IPS DF 6.9 (cell line): ENCODE measurements around the gene CCDC136.

Experiments
- DNase-seq: peaks from one replicate; pipeline ENCODE4 v3.0.0-alpha.2; 2013; ENCODE audit warnings: low read depth, low spot score
- H3K27ac ChIP-seq: one replicate; pipeline ENCODE4 v1.5.1; 2013; ENCODE audit warnings: low read length, control low read depth
- H3K27me3 ChIP-seq: 2 replicates; pipeline ENCODE4 v1.6.1; 2013; ENCODE audit warnings: mild to moderate bottlenecking, low read length; ENCODE audit not compliant: control insufficient read depth, insufficient read depth
- H3K36me3 ChIP-seq: 2 replicates; pipeline ENCODE4 v1.6.1; 2013; ENCODE audit warnings: low read length; ENCODE audit not compliant: control insufficient read depth, insufficient read depth
- H3K4me1 ChIP-seq: 2 replicates; pipeline ENCODE4 v1.6.1; 2013; ENCODE audit warnings: low read length; ENCODE audit not compliant: control insufficient read depth, insufficient read depth
- H3K4me3 ChIP-seq: 2 replicates; pipeline ENCODE4 v1.5.1; 2013; ENCODE audit warnings: mild to moderate bottlenecking, low read length
- H3K9me3 ChIP-seq: 2 replicates; pipeline ENCODE4 v1.6.1; 2013; ENCODE audit warnings: low read length, inconsistent platforms; ENCODE audit not compliant: control insufficient read depth, insufficient read depth
- WGBS: extraction: QIAGEN DNeasy Blood & Tissue Kit; methylation state at CpG from one replicate; pipeline ENCODE4 v1.1.7; 2013; ENCODE audit warnings: mixed read lengths, missing lambda C conversion rate; ENCODE audit not compliant: insufficient read length, insufficient coverage; 5-methylcytosine and 5-hydroxymethylcytosine counted together

The CCDC136 gene

GRCh38 chr7:128838981-128839731, 47.4 kb downstream of the CCDC136 start:
- Histone ChIP-seq H3K4me3 (no peak overlapping the region), H3K36me3 (no peaks in the 10 kb centered on the region), H3K27me3 (no peaks in the 10 kb centered on the region), H3K4me1 (no peaks in the 10 kb centered on the region; the same call in 1 of the 2 replicates), H3K9me3 (no peaks in the 10 kb centered on the region), H3K27ac (no peak overlapping the region)
- no peak for DNase-seq
- WGBS, result no CpG with 5 or more reads among the region's 17 CpGs

GRCh38 chr7:128839751-128840177, 48.0 kb downstream of the CCDC136 start:
- WGBS, result no CpG with 5 or more reads among the region's 13 CpGs
- H3K27ac ChIP-seq, result no peak overlapping the region
- H3K36me3 ChIP-seq, result no peaks in the 10 kb centered on the region
- no peak for DNase-seq
- no peaks in the 10 kb centered on the region; the same call in 1 of the 2 replicates for H3K4me1 ChIP-seq
- H3K27me3 ChIP-seq, result no peaks in the 10 kb centered on the region
- no peaks in the 10 kb centered on the region for H3K9me3 ChIP-seq
- H3K4me3 ChIP-seq, result no peak overlapping the region

- WGBS, result no CpG with 5 or more reads among the region's 23 CpGs
- Histone ChIP-seq H3K4me1 (no peaks in the 10 kb centered on the region), H3K27me3 (no peaks in the 10 kb centered on the region), H3K4me3 (no peak overlapping the region), H3K36me3 (no peaks in the 10 kb centered on the region), H3K9me3 (no peaks in the 10 kb centered on the region), H3K27ac (no peak overlapping the region)
- DNase-seq, result no peak
Observed at GRCh38 chr7:128840326-128841170, 48.8 kb downstream of the CCDC136 start.

- no peak for DNase-seq
- no peak overlapping the region for H3K4me3 ChIP-seq
- no peaks in the 10 kb centered on the region for H3K9me3 ChIP-seq
- WGBS, result no CpG with 5 or more reads among the region's 17 CpGs
- H3K36me3 ChIP-seq, result no peaks in the 10 kb centered on the region
- no peaks in the 10 kb centered on the region for H3K27me3 ChIP-seq
- H3K4me1 ChIP-seq, result no peaks in the 10 kb centered on the region
- no peak overlapping the region for H3K27ac ChIP-seq
Observed at GRCh38 chr7:128841171-128841690, 49.5 kb downstream of the CCDC136 start.

GRCh38 chr7:128841921-128842673, 50.3 kb downstream of the CCDC136 start:
- H3K36me3 ChIP-seq, result no peaks in the 10 kb centered on the region
- no peaks in the 10 kb centered on the region for H3K27me3 ChIP-seq
- no peak overlapping the region for H3K27ac ChIP-seq
- H3K4me3 ChIP-seq, result no peak overlapping the region
- H3K9me3 ChIP-seq, result no peaks in the 10 kb centered on the region
- no CpG with 5 or more reads among the region's 35 CpGs for WGBS
- no peak for DNase-seq
- no peaks in the 10 kb centered on the region for H3K4me1 ChIP-seq

- Histone ChIP-seq H3K9me3 (no peaks in the 10 kb centered on the region), H3K4me3 (no peak overlapping the region), H3K27ac (no peak overlapping the region), H3K27me3 (no peaks in the 10 kb centered on the region), H3K36me3 (no peaks in the 10 kb centered on the region), H3K4me1 (no peaks in the 10 kb centered on the region)
- WGBS, result no CpG with 5 or more reads among the region's 38 CpGs
- DNase-seq, result no peak
Observed at GRCh38 chr7:128842674-128843641, 51.2 kb downstream of the CCDC136 start.

GRCh38 chr7:128843938-128844621, 52.3 kb downstream of the CCDC136 start:
- DNase-seq, result no peak
- H3K4me1 ChIP-seq, result no peaks in the 10 kb centered on the region
- H3K36me3 ChIP-seq, result no peaks in the 10 kb centered on the region
- H3K9me3 ChIP-seq, result no peaks in the 10 kb centered on the region
- H3K4me3 ChIP-seq, result no peak overlapping the region
- H3K27ac ChIP-seq, result no peak overlapping the region
- no CpG with 5 or more reads among the region's 17 CpGs for WGBS
- no peaks in the 10 kb centered on the region for H3K27me3 ChIP-seq

- no peaks in the 10 kb centered on the region for H3K27me3 ChIP-seq
- H3K36me3 ChIP-seq, result no peaks in the 10 kb centered on the region
- H3K9me3 ChIP-seq, result no peaks in the 10 kb centered on the region
- WGBS, result no CpG with 5 or more reads among the region's 25 CpGs
- no peak overlapping the region for H3K27ac ChIP-seq
- H3K4me3 ChIP-seq, result no peak overlapping the region
- no peaks in the 10 kb centered on the region for H3K4me1 ChIP-seq
- no peak for DNase-seq
Observed at GRCh38 chr7:128844777-128845311, 53.1 kb downstream of the CCDC136 start.

- no peak for DNase-seq
- H3K36me3 ChIP-seq, result no peaks in the 10 kb centered on the region
Observed at GRCh38 chr7:128845475-128845874, 53.7 kb downstream of the CCDC136 start.

More at GRCh38 chr7:128845475-128845874, 53.7 kb downstream of the CCDC136 start:
- Histone ChIP-seq H3K9me3 (no peaks in the 10 kb centered on the region), H3K27ac (no peak overlapping the region), H3K4me3 (no peak overlapping the region), H3K4me1 (no peaks in the 10 kb centered on the region), H3K27me3 (no peaks in the 10 kb centered on the region)
- WGBS, result no CpG with 5 or more reads among the region's 5 CpGs
